DND-41 (cell line): ENCODE results near the gene GNB1L.

Source experiments
- EZH2 ChIP-seq: IDR thresholded peaks from 3 replicates; pipeline ENCODE4 v1.6.1; 2012; ENCODE audit warnings: borderline replicate concordance, low read depth, mild to moderate bottlenecking, moderate library complexity, low read length, inconsistent platforms; ENCODE audit not compliant: severe bottlenecking
- TF ChIP-seq, protein P1 (sequence below): IDR thresholded peaks from 2 replicates; pipeline ENCODE4 v1.5.1; 2012; ENCODE audit warnings: borderline replicate concordance, low read length, moderate library complexity, mild to moderate bottlenecking; ENCODE audit not compliant: poor library complexity, severe bottlenecking; ENCODE audit errors: extremely low read depth

DNA sequence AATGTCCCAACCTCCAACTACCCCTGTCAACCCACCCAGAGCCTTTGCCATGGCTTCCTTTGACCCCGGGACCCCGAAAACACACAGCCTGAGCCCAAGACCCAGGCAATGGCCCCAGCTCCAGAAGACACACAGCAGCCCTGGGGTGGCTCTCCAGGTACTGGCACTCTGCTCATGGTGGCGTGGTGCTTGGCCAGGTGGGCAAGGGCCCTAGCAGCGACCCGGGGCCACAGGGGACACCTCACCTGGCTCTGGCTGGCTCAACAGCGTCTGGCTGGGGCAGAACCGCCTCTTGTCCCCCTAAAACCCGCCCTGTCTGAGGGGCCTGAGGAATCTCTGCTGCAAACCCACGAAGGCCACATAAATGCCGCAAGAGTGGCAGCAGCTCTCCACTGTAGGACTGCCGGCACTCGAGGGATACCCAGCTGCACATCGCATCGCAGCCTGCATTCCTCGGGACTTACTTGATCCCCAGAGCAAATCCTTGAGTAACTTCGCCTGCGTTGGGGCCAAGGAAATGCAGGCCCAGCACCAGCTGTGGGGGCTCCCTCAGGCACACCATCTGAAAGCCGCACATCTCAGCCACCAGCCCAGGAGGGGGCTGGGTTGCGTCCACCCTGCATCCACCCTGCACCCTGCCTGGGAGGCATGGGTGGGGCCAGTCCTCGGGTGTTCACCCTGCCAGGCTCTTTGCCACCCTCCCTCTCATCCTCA, 23.1 kb upstream of the GNB1L start:
- TF ChIP-seq, protein P1, sequence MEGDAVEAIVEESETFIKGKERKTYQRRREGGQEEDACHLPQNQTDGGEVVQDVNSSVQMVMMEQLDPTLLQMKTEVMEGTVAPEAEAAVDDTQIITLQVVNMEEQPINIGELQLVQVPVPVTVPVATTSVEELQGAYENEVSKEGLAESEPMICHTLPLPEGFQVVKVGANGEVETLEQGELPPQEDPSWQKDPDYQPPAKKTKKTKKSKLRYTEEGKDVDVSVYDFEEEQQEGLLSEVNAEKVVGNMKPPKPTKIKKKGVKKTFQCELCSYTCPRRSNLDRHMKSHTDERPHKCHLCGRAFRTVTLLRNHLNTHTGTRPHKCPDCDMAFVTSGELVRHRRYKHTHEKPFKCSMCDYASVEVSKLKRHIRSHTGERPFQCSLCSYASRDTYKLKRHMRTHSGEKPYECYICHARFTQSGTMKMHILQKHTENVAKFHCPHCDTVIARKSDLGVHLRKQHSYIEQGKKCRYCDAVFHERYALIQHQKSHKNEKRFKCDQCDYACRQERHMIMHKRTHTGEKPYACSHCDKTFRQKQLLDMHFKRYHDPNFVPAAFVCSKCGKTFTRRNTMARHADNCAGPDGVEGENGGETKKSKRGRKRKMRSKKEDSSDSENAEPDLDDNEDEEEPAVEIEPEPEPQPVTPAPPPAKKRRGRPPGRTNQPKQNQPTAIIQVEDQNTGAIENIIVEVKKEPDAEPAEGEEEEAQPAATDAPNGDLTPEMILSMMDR: no peak
- TF ChIP-seq EZH2: no peak
